ENCODE results near the gene TMEM203. TPM values are rescaled to one million over a fixed set of nuclear protein-coding genes. Genes with fewer than 3 reads are reported as not detected.
"Not testable (repeated sequence)": the region's sequence is repeated elsewhere in the genome, so short reads cannot be mapped to it uniquely, and the experiment has no call there.

The TMEM203 gene
- total RNA-seq, 1 donor from 2014 or later: 26.6 TPM

DNA sequence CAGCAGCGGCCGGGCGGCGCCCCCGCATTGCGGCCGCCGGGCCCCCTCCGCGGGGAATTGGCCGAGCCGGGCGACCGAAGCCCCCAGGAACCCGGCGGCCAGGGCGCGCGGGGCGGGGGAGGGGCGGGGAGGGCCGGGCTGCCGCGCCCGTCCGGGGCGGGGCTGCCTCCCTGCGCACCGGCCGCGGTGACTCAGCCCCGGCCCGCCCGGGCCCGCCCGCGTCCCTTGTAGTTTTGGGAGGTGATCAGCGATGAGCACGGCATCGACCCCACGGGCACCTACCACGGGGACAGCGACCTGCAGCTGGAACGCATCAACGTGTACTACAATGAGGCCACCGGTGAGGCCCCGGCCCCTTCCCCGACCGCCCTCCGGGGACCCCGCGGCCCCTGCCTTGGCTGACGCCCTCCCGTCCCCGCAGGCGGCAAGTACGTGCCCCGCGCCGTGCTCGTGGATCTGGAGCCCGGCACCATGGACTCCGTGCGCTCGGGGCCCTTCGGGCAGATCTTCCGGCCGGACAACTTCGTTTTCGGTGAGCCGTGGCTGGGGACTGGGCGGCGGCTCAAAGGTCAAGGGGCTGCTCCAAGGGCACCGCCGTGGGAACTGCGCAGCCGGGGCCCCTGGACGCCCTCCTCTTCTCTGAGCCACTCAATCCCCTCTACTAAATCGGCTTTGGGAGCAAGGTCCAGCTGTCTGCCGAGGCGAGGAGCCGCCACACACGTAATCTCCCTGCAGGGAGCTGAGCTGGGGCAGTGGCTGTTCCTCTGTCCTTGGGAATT lies 36.2 kb upstream of the TMEM203 start:
- Histone ChIP-seq H3K9me3 (no peaks in the 10 kb centered on the region), H3K27ac (peak overlapping the region; percentile 90), H3K4me3 (peak overlapping the region; percentile 93), H3K27me3 (ENCODE audit: low read depth) (no peaks in the 10 kb centered on the region), H3K4me1 (peaks cover 51% of the 10 kb centered on the region), H3K36me3 (peaks cover 23% of the 10 kb centered on the region)
- TF ChIP-seq, protein P1, sequence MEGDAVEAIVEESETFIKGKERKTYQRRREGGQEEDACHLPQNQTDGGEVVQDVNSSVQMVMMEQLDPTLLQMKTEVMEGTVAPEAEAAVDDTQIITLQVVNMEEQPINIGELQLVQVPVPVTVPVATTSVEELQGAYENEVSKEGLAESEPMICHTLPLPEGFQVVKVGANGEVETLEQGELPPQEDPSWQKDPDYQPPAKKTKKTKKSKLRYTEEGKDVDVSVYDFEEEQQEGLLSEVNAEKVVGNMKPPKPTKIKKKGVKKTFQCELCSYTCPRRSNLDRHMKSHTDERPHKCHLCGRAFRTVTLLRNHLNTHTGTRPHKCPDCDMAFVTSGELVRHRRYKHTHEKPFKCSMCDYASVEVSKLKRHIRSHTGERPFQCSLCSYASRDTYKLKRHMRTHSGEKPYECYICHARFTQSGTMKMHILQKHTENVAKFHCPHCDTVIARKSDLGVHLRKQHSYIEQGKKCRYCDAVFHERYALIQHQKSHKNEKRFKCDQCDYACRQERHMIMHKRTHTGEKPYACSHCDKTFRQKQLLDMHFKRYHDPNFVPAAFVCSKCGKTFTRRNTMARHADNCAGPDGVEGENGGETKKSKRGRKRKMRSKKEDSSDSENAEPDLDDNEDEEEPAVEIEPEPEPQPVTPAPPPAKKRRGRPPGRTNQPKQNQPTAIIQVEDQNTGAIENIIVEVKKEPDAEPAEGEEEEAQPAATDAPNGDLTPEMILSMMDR (IDR thresholded peaks at IDR 0.05): no peak
- DNase-seq (peak; percentile 76), ATAC-seq (peak; percentile 8 to 38)
- intact Hi-C loops (cut with DNase I): no loop called here

DNA sequence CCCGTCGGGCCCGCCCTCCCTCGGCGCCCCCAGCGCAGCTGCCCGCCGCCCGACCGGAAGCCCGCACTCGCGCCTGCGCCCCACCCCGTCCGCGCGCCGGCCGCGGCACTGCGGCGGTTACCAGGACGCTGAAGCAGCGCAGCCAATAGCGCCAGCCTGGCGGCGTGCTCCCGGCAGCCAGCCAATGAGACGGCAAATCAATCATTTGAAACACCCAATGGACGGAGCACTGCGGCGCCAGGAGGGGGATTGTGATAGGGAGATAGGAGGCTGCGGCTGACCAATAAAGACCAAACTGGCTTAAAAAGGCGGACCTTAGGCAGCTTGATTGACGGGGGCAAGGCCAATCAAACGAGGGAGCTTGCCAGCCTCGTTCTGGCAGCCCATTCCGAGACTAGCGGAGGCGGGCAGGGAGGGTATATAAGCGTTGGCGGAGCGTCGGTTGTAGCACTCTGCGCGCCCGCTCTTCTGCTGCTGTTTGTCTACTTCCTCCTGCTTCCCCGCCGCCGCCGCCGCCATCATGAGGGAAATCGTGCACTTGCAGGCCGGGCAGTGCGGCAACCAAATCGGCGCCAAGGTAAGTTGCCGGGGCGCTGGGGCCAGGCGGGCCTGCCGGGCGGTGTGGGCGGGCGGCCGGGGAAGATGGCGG lies 35.5 kb upstream of the TMEM203 start, which contains the start of gene TUBB4B:
TSS of gene TUBB4B (plus strand) at position 447 of the 649 bp plus-strand sequence. CDS start at position 521, 74 bp downstream.
- peaks cover 58% of the 10 kb centered on the region for H3K4me1 ChIP-seq
- TF ChIP-seq, protein P1 (IDR thresholded peaks at IDR 0.05): peak; percentile 6

DNA sequence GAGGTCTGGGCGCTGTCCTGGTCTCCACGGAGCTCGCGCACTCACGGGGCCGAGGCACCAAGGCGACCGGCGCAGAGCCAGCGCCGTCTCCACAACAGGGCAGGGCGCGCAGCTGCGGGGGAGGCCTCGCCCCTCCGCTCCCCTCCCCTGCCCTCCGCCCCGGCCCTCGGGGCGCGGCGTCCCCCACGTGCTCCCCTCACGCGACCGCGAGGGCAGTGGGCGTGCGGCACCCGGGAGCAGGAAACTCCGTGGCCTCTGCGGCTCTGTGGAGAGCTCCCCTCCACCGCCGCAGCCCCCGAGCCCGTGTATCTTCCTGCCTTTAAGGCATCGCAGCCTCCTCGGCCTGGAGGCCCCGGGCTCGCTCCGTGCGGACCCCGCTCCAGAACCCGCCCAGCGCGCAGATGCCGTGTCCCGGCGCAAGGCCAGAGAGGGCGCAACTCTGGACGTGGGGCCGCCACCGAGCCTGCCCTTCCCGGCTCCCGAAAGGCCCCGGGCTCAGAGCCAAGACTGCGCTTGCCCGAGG lies 34.9 kb upstream of the TMEM203 start:
- peak overlapping the region; percentile 93 for H3K4me3 ChIP-seq
- DNase-seq (peak; percentile 90), ATAC-seq (peak; percentile 74 to 76)
- peak overlapping the region; percentile 98 for H3K27ac ChIP-seq
- peaks cover 23% of the 10 kb centered on the region for H3K36me3 ChIP-seq
- H3K9me3 ChIP-seq: no peaks in the 10 kb centered on the region
- intact Hi-C loops (cut with DNase I): no loop called here
- H3K27me3 ChIP-seq (ENCODE audit: low read depth): no peaks in the 10 kb centered on the region
- TF ChIP-seq, protein P1 (IDR thresholded peaks at IDR 0.05): peak; percentile 7
- peaks cover 59% of the 10 kb centered on the region for H3K4me1 ChIP-seq

More for the DNA sequence above, 35.5 kb upstream of the TMEM203 start, which contains the start of gene TUBB4B:
- peak; percentile 89 to 92 for ATAC-seq
- H3K9me3 ChIP-seq: no peaks in the 10 kb centered on the region
- no peaks in the 10 kb centered on the region for H3K27me3 ChIP-seq (ENCODE audit: low read depth)
- peak within 1 kb of the TSS; percentile 93 for H3K4me3 ChIP-seq
- peak; percentile 99 for DNase-seq
- H3K36me3 ChIP-seq: peaks cover 23% of the 10 kb centered on the region
- intact Hi-C loops (cut with DNase I): no loop called here
- peak within 1 kb of the TSS; percentile 98 for H3K27ac ChIP-seq

DNA sequence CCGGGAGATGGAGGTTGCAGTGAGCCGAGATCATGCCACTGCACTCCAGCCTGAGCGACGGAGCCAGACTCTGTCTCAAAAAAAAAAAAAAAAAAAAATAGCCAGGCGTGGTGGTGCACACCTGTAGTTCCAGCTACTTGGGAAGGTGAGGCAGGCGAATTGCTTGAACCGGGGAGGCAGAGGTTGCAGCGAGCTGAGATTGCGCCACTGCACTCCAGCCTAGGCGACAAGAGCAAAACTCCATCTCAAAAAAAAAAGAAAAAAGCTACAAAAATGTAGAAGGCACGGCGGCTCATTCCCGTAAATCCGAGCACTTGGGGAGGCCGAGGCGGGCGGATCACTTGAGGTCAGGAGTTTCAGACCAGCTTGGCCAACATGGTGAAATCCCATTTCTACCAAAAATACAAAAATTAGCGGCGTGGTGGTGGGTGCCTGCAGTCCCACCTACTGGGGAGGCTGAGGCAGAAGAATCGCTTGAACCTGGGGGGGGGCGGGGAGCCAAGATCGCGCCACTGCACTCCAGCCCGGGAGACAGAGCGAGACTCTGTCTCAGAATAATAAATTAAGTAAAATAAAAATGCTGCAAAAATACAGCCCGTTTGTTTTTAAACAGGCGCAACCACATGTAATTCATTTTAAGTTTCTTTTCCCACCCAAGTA lies 34.2 kb upstream of the TMEM203 start:
- H3K9me3 ChIP-seq; H3K27me3 ChIP-seq (ENCODE audit: low read depth); intact Hi-C loops (cut with DNase I); DNase-seq; ATAC-seq: not testable (repeated sequence)
- peaks cover 23% of the 10 kb centered on the region for H3K36me3 ChIP-seq
- peak overlapping the region; percentile 98 for H3K27ac ChIP-seq
- H3K4me3 ChIP-seq: peak overlapping the region; percentile 93
- H3K4me1 ChIP-seq: peaks cover 59% of the 10 kb centered on the region

DNA sequence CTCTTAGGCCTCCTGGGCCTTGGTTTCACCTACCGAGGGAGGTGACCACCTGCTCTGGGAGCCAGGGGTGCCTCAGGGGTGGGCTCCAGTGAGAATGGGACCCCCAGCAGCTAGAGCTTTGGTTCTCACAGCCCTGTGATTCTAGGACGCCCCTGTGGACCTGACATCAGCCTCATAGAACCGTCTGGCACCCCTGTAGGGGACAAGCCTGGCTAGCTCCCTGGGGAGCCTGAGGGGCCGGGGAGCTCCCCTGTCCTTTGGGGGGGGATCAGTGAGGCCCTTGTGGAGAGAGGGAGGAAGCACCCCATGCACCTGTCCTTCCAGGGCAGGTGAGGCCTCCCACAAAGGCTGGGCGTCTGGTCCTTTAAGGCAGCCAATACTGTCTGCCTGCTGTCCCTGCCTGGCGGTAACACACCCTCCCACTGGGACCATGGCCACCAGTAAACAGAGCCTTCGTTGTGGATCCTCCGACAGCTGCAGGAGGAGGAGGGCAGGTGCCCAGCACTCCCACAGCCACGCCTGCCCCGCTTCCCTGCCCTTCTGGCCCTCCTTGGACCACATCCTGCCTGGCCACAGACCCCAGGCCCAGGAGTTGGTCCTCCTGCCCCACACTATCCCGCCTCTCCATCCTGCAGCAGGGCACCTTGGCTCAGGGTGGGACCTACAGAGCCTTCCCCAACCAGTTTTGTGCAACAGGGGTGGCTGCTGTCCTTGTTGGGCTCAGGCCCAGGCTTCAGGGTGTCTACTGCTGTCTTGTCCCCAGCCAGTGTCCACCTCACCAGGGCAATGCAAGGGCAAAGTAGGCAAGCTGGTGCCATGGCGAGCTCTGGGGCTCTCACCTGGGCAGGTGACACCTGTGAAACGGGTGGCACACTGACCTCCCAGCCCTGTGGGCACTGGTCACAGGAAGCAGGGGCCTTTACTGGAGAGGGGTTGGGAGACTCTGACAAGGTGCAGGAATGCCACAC lies 32.6 kb upstream of the TMEM203 start:
- intact Hi-C loops (cut with DNase I): no loop called here

More for the DNA sequence above, 32.6 kb upstream of the TMEM203 start:
- Histone ChIP-seq H3K27ac (peak overlapping the region; percentile 24), H3K4me3 (no peak overlapping the region), H3K36me3 (peaks cover 14% of the 10 kb centered on the region), H3K9me3 (no peaks in the 10 kb centered on the region), H3K27me3 (ENCODE audit: low read depth) (peaks cover 15% of the 10 kb centered on the region), H3K4me1 (peaks cover 50% of the 10 kb centered on the region)
- TF ChIP-seq, protein P1 (IDR thresholded peaks at IDR 0.05): no peak
- ATAC-seq: no peak
- no peak for DNase-seq

Measured in lower lobe of right lung (tissue), 2 donors.